ENCODE data around the gene PITPNM2.
A peak's percentile ranks its signal among the peaks of the same experiment; 100 is the strongest.

The PITPNM2 gene

DNA sequence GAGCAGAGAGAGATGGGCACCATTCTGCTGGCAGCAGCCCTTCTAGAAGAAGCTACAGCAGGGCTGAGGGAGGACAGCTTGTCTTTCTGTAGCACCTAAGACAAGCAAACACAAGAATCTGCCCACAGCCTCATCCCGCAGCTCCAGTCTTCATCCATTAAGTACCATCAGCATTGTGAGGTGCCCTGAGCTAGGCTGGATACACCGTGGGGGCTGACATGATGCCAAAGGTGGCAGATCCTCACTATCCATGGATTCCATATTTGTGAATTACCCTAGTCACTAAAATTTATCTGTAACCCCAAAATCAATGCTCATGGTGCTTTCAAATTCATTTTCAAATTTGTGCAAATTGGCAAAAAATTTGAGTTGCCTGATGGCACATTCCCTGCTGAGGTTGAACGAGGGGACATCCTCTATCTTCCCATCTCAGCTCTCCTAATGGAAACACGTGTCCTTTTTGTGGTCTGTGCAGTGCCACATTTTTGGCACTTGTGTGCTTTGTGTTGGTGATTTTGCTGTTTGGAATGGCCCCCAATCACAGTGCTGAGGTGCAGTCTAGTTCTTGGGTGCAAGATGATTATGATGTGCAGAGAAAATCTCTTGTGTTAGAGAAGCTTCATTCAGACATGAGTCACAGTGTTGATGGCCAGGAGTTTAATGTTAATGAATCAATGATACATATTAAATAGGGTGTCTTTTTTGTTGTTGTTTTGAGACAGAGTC lies 7.0 kb downstream of the PITPNM2 start:
- H3K4me3 ChIP-seq (ENCODE audit: low read depth in 1 of 2, low read length in 2 of 2) = no peak overlapping the region
- peak overlapping the region; percentile 78 for H3K27ac ChIP-seq (ENCODE audit: low read length)
- H3K27me3 ChIP-seq (ENCODE audit: low read depth, low read length) = no peaks in the 10 kb centered on the region
- no peaks in the 10 kb centered on the region for H3K9me3 ChIP-seq (ENCODE audit: control insufficient read depth in 1 of 2, low read length in 2 of 2)
- no peaks in the 10 kb centered on the region for H3K36me3 ChIP-seq (ENCODE audit: control insufficient read depth in 1 of 2, insufficient read depth in 2 of 2, low read length in 2 of 2)
- H3K4me1 ChIP-seq (ENCODE audit: control insufficient read depth in 1 of 2, insufficient read depth in 2 of 2, low read length in 2 of 2) = peaks cover 26 to 29% of the 10 kb centered on the region in 2 donors

DNA sequence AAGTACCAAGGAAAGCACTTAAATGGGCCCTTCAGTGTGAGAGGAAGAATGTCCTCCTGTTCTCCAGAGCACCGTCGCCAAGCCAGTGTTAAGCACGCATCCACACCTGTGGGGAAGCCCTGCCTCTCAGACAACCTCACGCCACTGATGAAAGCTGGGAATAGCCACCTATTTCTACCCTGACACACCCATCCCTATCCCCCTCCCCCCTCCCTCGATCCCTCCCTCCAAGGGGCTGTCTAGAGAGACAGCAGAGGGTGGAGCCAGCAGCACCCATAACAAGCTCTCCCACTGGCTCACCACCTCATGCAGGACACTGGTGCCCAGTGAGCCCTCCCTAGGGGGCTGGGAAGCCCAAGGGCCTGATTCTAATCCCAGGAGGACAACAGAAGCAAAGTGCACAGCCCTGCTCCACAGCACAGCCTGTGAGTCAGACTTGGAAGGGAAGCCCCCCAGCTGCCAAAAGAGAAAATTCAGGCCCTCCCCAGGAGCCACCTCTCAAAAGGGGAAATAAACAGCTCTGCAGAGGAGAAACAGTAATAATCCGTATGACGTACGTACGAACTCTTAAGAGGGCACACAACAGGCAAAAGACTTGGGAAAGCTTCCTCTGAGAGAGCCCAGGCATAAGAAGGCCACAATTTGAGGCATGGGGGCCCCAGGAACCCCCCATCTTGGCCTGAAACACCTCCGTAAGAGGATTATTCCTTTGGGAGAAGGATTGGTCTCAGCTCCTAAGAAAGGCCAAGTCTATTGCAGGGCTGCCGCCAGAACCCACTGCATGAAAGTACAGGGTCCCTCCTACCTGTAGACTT lies 7.8 kb downstream of the PITPNM2 start:
- Histone ChIP-seq H3K9me3 (ENCODE audit: control insufficient read depth in 1 of 2, low read length in 2 of 2) (no peaks in the 10 kb centered on the region), H3K4me3 (ENCODE audit: low read depth in 1 of 2, low read length in 2 of 2) (peak overlapping the region in 1 of 2 donors; percentile 35), H3K36me3 (ENCODE audit: control insufficient read depth in 1 of 2, insufficient read depth in 2 of 2, low read length in 2 of 2) (no peaks in the 10 kb centered on the region), H3K27ac (ENCODE audit: low read length) (peak overlapping the region; percentile 78), H3K4me1 (ENCODE audit: control insufficient read depth in 1 of 2, insufficient read depth in 2 of 2, low read length in 2 of 2) (peaks cover 26 to 29% of the 10 kb centered on the region in 2 donors), H3K27me3 (ENCODE audit: low read depth, low read length) (no peaks in the 10 kb centered on the region)

DNA sequence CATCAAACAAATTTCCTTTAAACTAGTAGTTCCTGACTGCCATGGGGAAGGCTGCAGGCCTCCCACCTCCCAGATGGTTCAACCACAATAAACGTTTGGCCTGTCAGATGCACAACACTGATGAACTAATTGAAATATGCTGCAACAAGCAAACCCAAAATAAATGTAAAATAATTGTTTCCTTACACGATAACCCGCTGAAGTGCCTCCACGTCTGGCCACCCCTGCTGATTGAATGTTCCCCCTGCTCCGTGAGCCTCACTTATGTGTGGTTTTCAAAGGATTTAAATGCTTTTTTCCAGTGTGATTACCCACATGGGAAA lies 8.4 kb downstream of the PITPNM2 start:
- Histone ChIP-seq H3K9me3 (ENCODE audit: control insufficient read depth in 1 of 2, low read length in 2 of 2) (no peaks in the 10 kb centered on the region), H3K36me3 (ENCODE audit: control insufficient read depth in 1 of 2, insufficient read depth in 2 of 2, low read length in 2 of 2) (no peaks in the 10 kb centered on the region), H3K27me3 (ENCODE audit: low read depth, low read length) (no peaks in the 10 kb centered on the region), H3K27ac (ENCODE audit: low read length) (peak overlapping the region; percentile 78), H3K4me1 (ENCODE audit: control insufficient read depth in 1 of 2, insufficient read depth in 2 of 2, low read length in 2 of 2) (peaks cover 26 to 29% of the 10 kb centered on the region in 2 donors), H3K4me3 (ENCODE audit: low read depth in 1 of 2, low read length in 2 of 2) (no peak overlapping the region)

DNA sequence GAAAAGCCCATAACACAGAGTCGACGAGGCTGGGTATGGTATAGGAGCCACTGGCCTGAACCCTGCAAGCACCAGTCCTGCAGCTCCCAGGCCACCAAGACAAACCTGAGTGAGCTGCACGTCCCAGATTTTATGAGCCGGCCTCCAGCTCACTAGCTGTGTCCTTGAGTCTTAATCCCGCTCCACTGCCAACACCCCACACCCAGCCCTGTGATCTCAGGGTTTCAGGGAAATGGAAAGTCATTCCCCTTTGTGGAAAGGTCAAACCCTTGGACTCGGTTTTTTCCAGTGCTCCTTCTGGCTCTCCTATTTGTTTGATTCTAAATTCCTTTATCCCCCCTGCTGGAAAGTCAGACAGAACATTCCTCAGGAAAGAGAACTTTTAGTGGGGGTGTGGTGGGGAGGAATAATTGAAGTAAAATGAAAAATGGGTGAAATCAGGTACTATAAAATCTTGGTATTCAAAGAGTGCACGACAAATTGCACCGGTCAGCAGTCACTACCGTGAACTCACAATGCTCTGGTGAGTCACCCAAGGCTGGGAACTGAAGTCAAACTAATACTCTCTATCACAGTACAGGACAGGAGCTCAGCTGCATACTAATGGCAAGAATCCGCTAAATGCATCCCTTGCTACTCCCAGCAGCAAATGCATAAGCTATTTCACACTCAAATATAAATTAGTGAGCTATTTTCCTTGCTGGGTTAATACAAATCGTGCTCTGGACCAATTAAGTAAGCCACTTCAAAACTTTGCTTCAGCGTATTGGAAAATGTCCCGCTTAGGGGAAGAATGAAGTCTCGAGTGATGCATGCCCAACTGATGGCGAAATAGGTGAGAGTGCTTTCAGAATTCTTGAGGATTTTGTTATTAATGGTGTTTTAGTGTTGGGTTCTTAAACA lies 9.0 kb downstream of the PITPNM2 start:
- Histone ChIP-seq H3K4me1 (ENCODE audit: control insufficient read depth in 1 of 2, insufficient read depth in 2 of 2, low read length in 2 of 2) (peaks cover 26 to 29% of the 10 kb centered on the region in 2 donors), H3K4me3 (ENCODE audit: low read depth in 1 of 2, low read length in 2 of 2) (peak overlapping the region; percentile 8 to 19), H3K9me3 (ENCODE audit: control insufficient read depth in 1 of 2, low read length in 2 of 2) (no peaks in the 10 kb centered on the region), H3K27ac (ENCODE audit: low read length) (peak overlapping the region; percentile 78), H3K36me3 (ENCODE audit: control insufficient read depth in 1 of 2, insufficient read depth in 2 of 2, low read length in 2 of 2) (no peaks in the 10 kb centered on the region), H3K27me3 (ENCODE audit: low read depth, low read length) (no peaks in the 10 kb centered on the region)

DNA sequence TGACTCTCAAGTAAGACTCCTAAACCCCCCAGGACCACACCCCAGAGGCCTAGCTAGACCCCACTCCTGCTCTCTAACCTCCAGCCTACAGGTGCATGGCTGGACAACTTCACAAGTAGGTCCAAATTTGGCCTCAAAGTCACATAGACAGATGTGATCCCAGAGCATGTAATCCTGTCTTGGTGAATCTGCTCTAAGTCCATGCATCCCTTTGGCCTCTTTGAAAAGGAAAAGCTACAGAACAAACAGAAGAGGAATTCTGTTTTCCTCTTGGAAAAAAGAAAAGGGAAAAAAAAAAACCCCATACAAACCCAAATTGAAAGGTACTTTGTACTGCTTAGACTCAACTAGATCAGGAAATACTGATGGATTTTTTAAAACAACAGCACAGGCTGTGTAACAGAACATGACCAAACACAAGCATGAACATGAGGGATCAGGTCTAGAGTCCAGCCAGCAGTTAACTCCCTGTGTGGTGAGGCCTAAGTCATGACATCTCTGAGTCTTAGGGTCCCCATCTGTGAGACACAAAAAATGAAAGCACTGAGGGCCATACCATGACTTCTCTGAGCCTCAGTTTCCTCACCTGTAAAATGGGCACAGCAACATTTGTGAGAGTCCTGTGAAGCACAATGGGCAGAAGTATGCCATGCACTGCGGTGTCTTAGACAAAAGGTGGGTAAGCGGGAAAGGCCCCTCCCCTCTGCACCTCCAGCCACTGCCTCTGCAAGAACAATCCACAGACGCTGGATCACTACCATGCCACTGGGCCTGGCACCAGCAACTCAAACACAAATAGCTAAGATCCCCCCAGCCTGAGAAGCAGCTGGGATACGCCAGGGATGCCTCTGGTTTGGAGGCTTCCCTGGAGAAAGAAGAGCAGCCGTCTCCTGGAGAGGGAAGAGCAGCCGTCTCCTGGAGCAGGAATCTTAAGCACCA lies 9.9 kb downstream of the PITPNM2 start:
- Histone ChIP-seq H3K4me1 (ENCODE audit: control insufficient read depth in 1 of 2, insufficient read depth in 2 of 2, low read length in 2 of 2) (peaks cover 26 to 29% of the 10 kb centered on the region in 2 donors), H3K9me3 (ENCODE audit: control insufficient read depth in 1 of 2, low read length in 2 of 2) (no peaks in the 10 kb centered on the region), H3K27ac (ENCODE audit: low read length) (peak overlapping the region; percentile 78), H3K4me3 (ENCODE audit: low read depth in 1 of 2, low read length in 2 of 2) (peak overlapping the region; percentile 8 to 19), H3K36me3 (ENCODE audit: control insufficient read depth in 1 of 2, insufficient read depth in 2 of 2, low read length in 2 of 2) (no peaks in the 10 kb centered on the region), H3K27me3 (ENCODE audit: low read depth, low read length) (no peaks in the 10 kb centered on the region)

DNA sequence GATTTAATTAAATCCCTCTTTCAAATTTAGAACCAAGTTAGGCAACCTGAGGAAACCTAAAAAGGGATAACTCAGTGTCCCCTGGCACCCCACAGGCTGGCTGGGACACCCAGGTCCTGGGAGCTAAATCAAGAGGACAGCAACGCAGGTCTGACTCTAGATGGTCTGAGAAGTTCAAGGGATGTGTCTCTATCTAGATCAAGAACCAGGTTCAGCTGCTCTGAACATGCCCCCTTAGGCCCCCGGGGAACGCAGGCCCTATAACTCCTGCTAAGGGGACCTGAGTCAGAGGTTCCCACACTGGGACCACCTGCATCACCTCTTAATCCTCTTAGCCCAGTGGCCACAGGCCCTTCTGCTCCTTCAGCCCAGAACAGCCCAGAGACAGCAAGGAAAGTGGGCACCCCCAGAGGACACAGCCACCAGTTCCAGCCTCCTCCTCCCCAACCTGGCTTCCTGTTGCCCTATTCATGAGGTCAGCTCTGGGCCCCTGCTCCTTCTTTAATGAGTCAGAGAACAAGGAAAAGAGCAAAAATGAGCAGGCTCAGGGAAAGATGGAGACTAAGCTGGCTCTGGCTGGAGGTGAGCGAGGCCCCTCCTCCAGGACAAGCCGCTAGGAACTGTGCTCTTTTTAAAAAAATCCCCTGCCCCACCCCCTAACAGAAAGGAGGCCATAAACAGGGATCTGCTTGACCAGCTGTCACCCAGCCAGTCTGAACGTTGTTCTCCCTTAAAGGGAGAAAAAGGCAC lies 10.8 kb downstream of the PITPNM2 start:
- H3K36me3 ChIP-seq (ENCODE audit: control insufficient read depth in 1 of 2, insufficient read depth in 2 of 2, low read length in 2 of 2) = no peaks in the 10 kb centered on the region
- peaks cover 26 to 29% of the 10 kb centered on the region in 2 donors for H3K4me1 ChIP-seq (ENCODE audit: control insufficient read depth in 1 of 2, insufficient read depth in 2 of 2, low read length in 2 of 2)
- H3K27ac ChIP-seq (ENCODE audit: low read length) = peak overlapping the region; percentile 78

DNA sequence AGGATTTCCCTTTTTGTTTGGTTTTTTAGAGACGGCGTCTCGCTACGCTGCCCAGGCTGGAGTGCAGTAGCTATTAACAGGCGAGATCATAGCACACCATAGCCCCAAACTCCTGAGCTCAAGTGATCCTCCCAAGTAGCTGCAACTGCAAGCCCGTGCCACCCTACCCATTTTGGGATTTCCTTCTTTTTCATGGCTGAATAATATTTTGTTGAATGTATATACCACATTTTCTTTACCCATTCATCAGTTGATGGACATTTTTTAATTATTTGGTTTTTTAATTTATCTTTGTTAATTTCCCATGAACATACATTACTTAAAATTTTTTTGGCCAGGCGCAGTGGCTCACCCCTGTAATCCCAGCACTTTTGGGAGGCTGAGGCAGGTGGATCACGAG lies 15.2 kb downstream of the PITPNM2 start:
- Histone ChIP-seq H3K36me3 (ENCODE audit: control insufficient read depth in 1 of 2, insufficient read depth in 2 of 2, low read length in 2 of 2) (no peaks in the 10 kb centered on the region), H3K4me3 (ENCODE audit: low read depth in 1 of 2, low read length in 2 of 2) (no peak overlapping the region), H3K27ac (ENCODE audit: low read length) (no peak overlapping the region), H3K27me3 (ENCODE audit: low read depth, low read length) (no peaks in the 10 kb centered on the region), H3K4me1 (ENCODE audit: control insufficient read depth in 1 of 2, insufficient read depth in 2 of 2, low read length in 2 of 2) (peaks cover 16 to 18% of the 10 kb centered on the region in 2 donors), H3K9me3 (ENCODE audit: control insufficient read depth in 1 of 2, low read length in 2 of 2) (no peaks in the 10 kb centered on the region)

More for the DNA sequence above, 10.8 kb downstream of the PITPNM2 start:
- H3K4me3 ChIP-seq (ENCODE audit: low read depth in 1 of 2, low read length in 2 of 2) = peak overlapping the region in 1 of 2 donors; percentile 29
- no peaks in the 10 kb centered on the region for H3K27me3 ChIP-seq (ENCODE audit: low read depth, low read length)
- no peaks in the 10 kb centered on the region for H3K9me3 ChIP-seq (ENCODE audit: control insufficient read depth in 1 of 2, low read length in 2 of 2)

DNA sequence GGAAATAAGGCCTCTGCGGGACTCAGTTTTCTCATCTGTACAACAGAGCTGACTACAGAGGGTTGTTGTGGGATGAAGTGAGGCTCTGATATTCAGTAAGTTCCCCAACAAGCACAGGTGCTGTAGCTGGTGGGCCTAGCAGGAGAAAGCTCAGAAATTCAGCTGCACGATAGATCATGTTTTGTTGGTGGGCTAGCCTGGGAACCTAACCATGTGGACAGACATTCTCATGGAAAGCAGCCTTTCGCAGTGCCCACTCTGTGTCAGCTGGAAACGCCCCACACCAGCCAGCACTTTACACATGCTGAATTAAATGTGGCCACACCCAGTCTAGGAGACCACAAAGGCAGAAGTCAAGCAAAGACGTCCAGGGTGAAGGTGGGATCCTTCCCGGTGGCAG lies 16.1 kb downstream of the PITPNM2 start:
- Histone ChIP-seq H3K4me3 (ENCODE audit: low read depth in 1 of 2, low read length in 2 of 2) (no peak overlapping the region), H3K27ac (ENCODE audit: low read length) (no peak overlapping the region), H3K36me3 (ENCODE audit: control insufficient read depth in 1 of 2, insufficient read depth in 2 of 2, low read length in 2 of 2) (no peaks in the 10 kb centered on the region), H3K27me3 (ENCODE audit: low read depth, low read length) (no peaks in the 10 kb centered on the region), H3K9me3 (ENCODE audit: control insufficient read depth in 1 of 2, low read length in 2 of 2) (no peaks in the 10 kb centered on the region), H3K4me1 (ENCODE audit: control insufficient read depth in 1 of 2, insufficient read depth in 2 of 2, low read length in 2 of 2) (peaks cover 7 to 13% of the 10 kb centered on the region in 2 donors)

DNA sequence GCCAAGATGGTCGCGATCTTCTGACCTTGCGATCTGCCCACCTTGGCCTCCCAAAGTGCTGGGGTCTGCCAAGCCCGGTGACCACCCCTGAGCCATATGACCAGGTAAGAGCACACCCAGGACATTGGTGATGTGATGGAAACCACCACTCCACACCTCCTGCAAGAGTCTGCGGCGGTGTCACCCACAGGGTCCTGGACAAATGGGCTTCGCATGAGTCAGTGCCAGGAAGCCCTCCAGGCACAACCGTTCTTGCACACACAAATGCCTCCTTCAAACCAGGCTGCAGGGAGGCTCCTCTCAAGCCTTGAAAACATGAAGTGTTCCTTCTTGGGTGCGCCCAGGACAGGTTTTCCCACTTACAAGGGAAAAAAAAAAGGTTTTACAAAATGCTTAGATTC lies 16.6 kb downstream of the PITPNM2 start:
- H3K4me3 ChIP-seq (ENCODE audit: low read depth in 1 of 2, low read length in 2 of 2) = no peak overlapping the region
- no peaks in the 10 kb centered on the region for H3K36me3 ChIP-seq (ENCODE audit: control insufficient read depth in 1 of 2, insufficient read depth in 2 of 2, low read length in 2 of 2)
- no peaks in the 10 kb centered on the region for H3K9me3 ChIP-seq (ENCODE audit: control insufficient read depth in 1 of 2, low read length in 2 of 2)
- H3K27me3 ChIP-seq (ENCODE audit: low read depth, low read length) = no peaks in the 10 kb centered on the region
- no peak overlapping the region for H3K27ac ChIP-seq (ENCODE audit: low read length)
- H3K4me1 ChIP-seq (ENCODE audit: control insufficient read depth in 1 of 2, insufficient read depth in 2 of 2, low read length in 2 of 2) = peaks cover 6 to 13% of the 10 kb centered on the region in 2 donors

DNA sequence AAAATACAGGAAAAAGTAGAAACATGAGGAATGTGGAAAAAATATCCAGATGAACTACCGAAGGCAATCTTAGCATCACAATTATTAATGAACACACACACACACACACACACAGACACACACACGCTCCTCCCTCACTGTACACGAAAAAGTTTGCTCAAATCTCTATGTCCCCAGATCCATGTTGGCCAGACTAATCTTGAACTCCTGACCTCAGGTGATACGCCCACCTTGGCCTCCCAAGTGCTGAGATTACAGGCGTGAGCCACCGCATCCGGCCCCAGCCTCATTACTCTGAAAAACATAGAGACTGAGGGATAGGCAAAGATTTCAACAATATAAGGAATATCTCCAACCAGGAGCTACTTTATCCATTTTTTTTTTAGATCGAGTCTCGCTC lies 17.2 kb downstream of the PITPNM2 start:
- Histone ChIP-seq H3K4me3 (ENCODE audit: low read depth in 1 of 2, low read length in 2 of 2) (no peak overlapping the region), H3K27ac (ENCODE audit: low read length) (no peak overlapping the region), H3K36me3 (ENCODE audit: control insufficient read depth in 1 of 2, insufficient read depth in 2 of 2, low read length in 2 of 2) (no peaks in the 10 kb centered on the region), H3K27me3 (ENCODE audit: low read depth, low read length) (no peaks in the 10 kb centered on the region), H3K9me3 (ENCODE audit: control insufficient read depth in 1 of 2, low read length in 2 of 2) (no peaks in the 10 kb centered on the region), H3K4me1 (ENCODE audit: control insufficient read depth in 1 of 2, insufficient read depth in 2 of 2, low read length in 2 of 2) (peaks cover 6 to 13% of the 10 kb centered on the region in 2 donors)
